SK-N-SH (cell line): ENCODE results near the gene QSOX2. TPM values are rescaled to one million over a fixed set of nuclear protein-coding genes. Genes with fewer than 3 reads are reported as not detected.

Source experiments
- CTCF ChIA-PET: fragments of 300-600, 350-600 bp; formaldehyde crosslinking; extraction: SDS; loops from one replicate; lab custom pipeline; 2021; lab: Yijun Ruan, JAX
- POLR2A ChIA-PET: fragments of 350-600 bp; sonication (Branson Sonifier 250); formaldehyde crosslinking; extraction: SDS; loops from one replicate; lab custom pipeline; 2020; ENCODE audit warnings: antibody characterized with exemption, inconsistent platforms; lab: Yijun Ruan, JAX
- DNase-seq: peaks from one replicate; pipeline ENCODE4 v3.0.0; 2012
- H2AFZ ChIP-seq: fragments of 200-600 bp; sonication (generic); 2 replicates; pipeline ENCODE4 v1.8.1; 2016; ENCODE audit warnings: antibody characterized with exemption, mild to moderate bottlenecking, low read depth
- H3F3A ChIP-seq: fragments of 200-600 bp; sonication (generic); replicated peaks from 2 replicates; pipeline ENCODE3; 2016; ENCODE audit warnings: antibody characterized with exemption, mild to moderate bottlenecking; ENCODE audit not compliant: insufficient read depth
- H3K27ac ChIP-seq, 2 experiments: fragments of 200-500 bp in 1 of 2; fragments of 200-600 bp in 1 of 2; sonication (Bioruptor generic) in 1 of 2; sonication (generic), shearing (Covaris generic) in 1 of 2; 2 replicates each; pipeline versions ENCODE4 v1.5.1 to v1.6.1; 2014 to 2016; ENCODE audit warnings: low read depth in 2 of 2, inconsistent platforms in 1 of 2, low read length in 1 of 2, mild to moderate bottlenecking in 1 of 2, mixed read lengths in 1 of 2
- H3K27me3 ChIP-seq: fragments of 200-600 bp; sonication (generic), shearing (Covaris generic); 2 replicates; pipeline ENCODE4 v1.6.1; 2016; ENCODE audit warnings: mixed run types; ENCODE audit not compliant: insufficient read depth
- H3K36me3 ChIP-seq, 2 experiments: fragments of 200-500 bp in 1 of 2; fragments of 200-600 bp in 1 of 2; sonication (Bioruptor generic) in 1 of 2; sonication (generic) in 1 of 2; replicated peaks in 1 of 2; 2 replicates each; pipeline versions ENCODE3 to v1.5.1; 2014 to 2016; ENCODE audit warnings: low read length in 1 of 2, mild to moderate bottlenecking in 1 of 2; ENCODE audit not compliant: insufficient read depth in 2 of 2, control insufficient read depth in 1 of 2
- H3K4me1 ChIP-seq, 2 experiments: fragments of 200-500 bp in 1 of 2; fragments of 200-600 bp in 1 of 2; sonication (Bioruptor generic) in 1 of 2; sonication (generic), shearing (Covaris generic) in 1 of 2; 2 replicates each; pipeline versions ENCODE4 v1.5.1 to v1.6.1; 2014 to 2016; ENCODE audit warnings: low read depth in 1 of 2, low read length in 1 of 2, mixed run types in 1 of 2; ENCODE audit not compliant: insufficient read depth in 2 of 2, control insufficient read depth in 1 of 2
- H3K4me2 ChIP-seq: fragments of 200-600 bp; sonication (generic), shearing (Covaris generic); 2 replicates; pipeline ENCODE4 v1.6.1; 2017; ENCODE audit warnings: mixed run types
- H3K4me3 ChIP-seq, 2 experiments: fragments of 200-500 bp in 1 of 2; fragments of 200-600 bp in 1 of 2; sonication (Bioruptor generic) in 1 of 2; sonication (generic), shearing (Covaris generic) in 1 of 2; 2 replicates each; pipeline versions ENCODE4 v1.5.1 to v1.8.1; 2014 to 2016; ENCODE audit warnings: low read depth in 2 of 2, inconsistent platforms in 1 of 2, low read length in 1 of 2, mild to moderate bottlenecking in 1 of 2, mixed read lengths in 1 of 2, moderate library complexity in 1 of 2
- H3K79me2 ChIP-seq: fragments of 200-600 bp; sonication (generic); 2 replicates; pipeline ENCODE4 v1.8.1; 2017; ENCODE audit warnings: mild to moderate bottlenecking; ENCODE audit not compliant: insufficient read depth
- H3K9ac ChIP-seq: fragments of 200-600 bp; sonication (generic); 2 replicates; pipeline ENCODE4 v1.6.1; 2017; ENCODE audit warnings: mixed run types
- H3K9me2 ChIP-seq: fragments of 200-600 bp; sonication (generic); 2 replicates; pipeline ENCODE4 v1.6.1; 2017; ENCODE audit warnings: mixed run types
- H3K9me3 ChIP-seq: fragments of 200-600 bp; sonication (generic); 2 replicates; pipeline ENCODE4 v1.6.1; 2017; ENCODE audit warnings: mixed run types, mild to moderate bottlenecking, moderate library complexity
- H4K20me1 ChIP-seq: fragments of 200-600 bp; sonication (generic); 2 replicates; pipeline ENCODE4 v1.6.1; 2017; ENCODE audit warnings: mild to moderate bottlenecking, mixed run types; ENCODE audit not compliant: insufficient read depth
- CHD2 ChIP-seq: fragments of 150-350 bp; IDR thresholded peaks from 2 replicates; pipeline ENCODE4 v1.6.1; 2018; ENCODE audit warnings: low read length; ENCODE audit not compliant: partially characterized antibody
- EZH2phosphoT487 ChIP-seq: fragments of 200-600 bp; sonication (generic); IDR thresholded peaks from 2 replicates; pipeline ENCODE4 v1.6.1; 2017; ENCODE audit warnings: low read depth, mixed run types, mild to moderate bottlenecking, antibody characterized with exemption, moderate library complexity, borderline replicate concordance
- GATA2 ChIP-seq: sonication (generic); formaldehyde crosslinking; IDR thresholded peaks from 2 replicates; pipeline ENCODE4 v1.5.0; 2020; ENCODE audit warnings: mild to moderate bottlenecking, missing genetic modification reagents
- MEF2A ChIP-seq: IDR thresholded peaks from 2 replicates; pipeline ENCODE4 v1.4.0; 2012; ENCODE audit warnings: low read depth, borderline replicate concordance
- NFIC ChIP-seq: IDR thresholded peaks from 2 replicates; pipeline ENCODE4 v1.4.0; 2012; ENCODE audit warnings: borderline replicate concordance
- NRF1 ChIP-seq: IDR thresholded peaks from 2 replicates; pipeline ENCODE4 v1.6.1; 2012; ENCODE audit warnings: low read depth, mild to moderate bottlenecking, low read length
- RCOR1 ChIP-seq: fragments of 150-350 bp; IDR thresholded peaks from 2 replicates; pipeline ENCODE4 v1.6.1; 2017; ENCODE audit warnings: antibody characterized with exemption, low read length
- SIN3A ChIP-seq: IDR thresholded peaks from 2 replicates; pipeline ENCODE4 v1.6.1; 2012; ENCODE audit warnings: low read depth, mild to moderate bottlenecking, low read length, moderate library complexity, borderline replicate concordance
- TEAD4 ChIP-seq: IDR thresholded peaks from 2 replicates; pipeline ENCODE4 v1.4.0; 2012; ENCODE audit warnings: mild to moderate bottlenecking, borderline replicate concordance; ENCODE audit not compliant: insufficient read depth
- YY1 ChIP-seq: IDR thresholded peaks from 2 replicates; pipeline ENCODE4 v1.4.0; 2012; ENCODE audit warnings: low read depth, mild to moderate bottlenecking
- WGBS: methylation state at CpG from one replicate; pipeline ENCODE4 v1.1.6; 2017; ENCODE audit warnings: low lambda C conversion rate; 5-methylcytosine and 5-hydroxymethylcytosine counted together
- polyA plus RNA-seq, 3 experiments: library from polyadenylated mRNA; depleted of rRNA; stranded (reverse); fragments of >200 nt; gene quantifications; 2 replicates each; pipeline ENCODE4 v1.2.3, GENCODE V29; 2012
- TF ChIP-seq, protein P1 (sequence below): IDR thresholded peaks from 2 replicates; pipeline ENCODE4 v1.4.0; 2012; ENCODE audit warnings: low read depth, borderline replicate concordance
- TF ChIP-seq, protein P2 (sequence below): fragments of 150-350 bp; IDR thresholded peaks from 2 replicates; pipeline ENCODE4 v1.6.1; 2016; ENCODE audit warnings: mild to moderate bottlenecking, low read depth, low read length
- TF ChIP-seq, protein P3 (sequence below): IDR thresholded peaks from 2 replicates; pipeline ENCODE4; 2012
- TF ChIP-seq, protein P4 (sequence below): IDR thresholded peaks from 2 replicates; pipeline ENCODE4 v1.4.0; 2012; ENCODE audit warnings: low read depth
- TF ChIP-seq, protein P5 (sequence below): fragments of 150-350 bp; IDR thresholded peaks from 2 replicates; pipeline ENCODE4 v1.6.1; 2017; ENCODE audit warnings: antibody characterized with exemption, low read length, low read depth, borderline replicate concordance

QSOX2 gene
- polyA plus RNA-seq, 1 of the 3 experiments (the other 2 are of a cell fraction), result 26.6 TPM

DNA sequence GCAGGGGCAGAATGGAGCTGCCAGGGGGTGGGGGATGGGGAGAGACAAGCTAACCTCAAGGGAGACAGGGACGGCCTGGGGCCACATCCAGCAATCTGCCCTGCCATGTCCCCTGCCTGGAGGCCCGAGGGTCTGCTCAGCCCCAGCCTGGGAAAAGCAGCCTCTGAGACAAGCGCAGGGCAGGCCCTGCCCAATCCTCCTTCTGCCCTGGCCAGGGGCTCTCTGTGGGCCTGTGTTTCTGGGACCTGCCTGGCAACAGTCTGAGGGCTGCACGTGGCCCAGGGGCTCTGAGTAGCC is 13.9 kb upstream of the QSOX2 start:
- 53% methylated on average over 3 of the region's 4 CpGs for WGBS
- ChIA-PET CTCF (no interaction called here), POLR2A (interaction anchor here (0.6 kb wide), 1 partner anchor 8 kb away, joined by 3 read pairs; no protein-coding TSS in a partner anchor)
- no peaks in the 10 kb centered on the region for H3K79me2 ChIP-seq
- H3K9me3 ChIP-seq, result no peaks in the 10 kb centered on the region
- no peak overlapping the region for H3K4me3 ChIP-seq
- no peak overlapping the region for H3K27ac ChIP-seq
- H3F3A ChIP-seq, result no peaks in the 10 kb centered on the region
- TF ChIP-seq, protein P1, sequence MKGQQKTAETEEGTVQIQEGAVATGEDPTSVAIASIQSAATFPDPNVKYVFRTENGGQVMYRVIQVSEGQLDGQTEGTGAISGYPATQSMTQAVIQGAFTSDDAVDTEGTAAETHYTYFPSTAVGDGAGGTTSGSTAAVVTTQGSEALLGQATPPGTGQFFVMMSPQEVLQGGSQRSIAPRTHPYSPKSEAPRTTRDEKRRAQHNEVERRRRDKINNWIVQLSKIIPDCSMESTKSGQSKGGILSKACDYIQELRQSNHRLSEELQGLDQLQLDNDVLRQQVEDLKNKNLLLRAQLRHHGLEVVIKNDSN, result no peak
- no peak for TF ChIP-seq GATA2
- TF ChIP-seq, protein P2, sequence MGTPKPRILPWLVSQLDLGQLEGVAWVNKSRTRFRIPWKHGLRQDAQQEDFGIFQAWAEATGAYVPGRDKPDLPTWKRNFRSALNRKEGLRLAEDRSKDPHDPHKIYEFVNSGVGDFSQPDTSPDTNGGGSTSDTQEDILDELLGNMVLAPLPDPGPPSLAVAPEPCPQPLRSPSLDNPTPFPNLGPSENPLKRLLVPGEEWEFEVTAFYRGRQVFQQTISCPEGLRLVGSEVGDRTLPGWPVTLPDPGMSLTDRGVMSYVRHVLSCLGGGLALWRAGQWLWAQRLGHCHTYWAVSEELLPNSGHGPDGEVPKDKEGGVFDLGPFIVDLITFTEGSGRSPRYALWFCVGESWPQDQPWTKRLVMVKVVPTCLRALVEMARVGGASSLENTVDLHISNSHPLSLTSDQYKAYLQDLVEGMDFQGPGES, result no peak
- TF ChIP-seq, protein P3, sequence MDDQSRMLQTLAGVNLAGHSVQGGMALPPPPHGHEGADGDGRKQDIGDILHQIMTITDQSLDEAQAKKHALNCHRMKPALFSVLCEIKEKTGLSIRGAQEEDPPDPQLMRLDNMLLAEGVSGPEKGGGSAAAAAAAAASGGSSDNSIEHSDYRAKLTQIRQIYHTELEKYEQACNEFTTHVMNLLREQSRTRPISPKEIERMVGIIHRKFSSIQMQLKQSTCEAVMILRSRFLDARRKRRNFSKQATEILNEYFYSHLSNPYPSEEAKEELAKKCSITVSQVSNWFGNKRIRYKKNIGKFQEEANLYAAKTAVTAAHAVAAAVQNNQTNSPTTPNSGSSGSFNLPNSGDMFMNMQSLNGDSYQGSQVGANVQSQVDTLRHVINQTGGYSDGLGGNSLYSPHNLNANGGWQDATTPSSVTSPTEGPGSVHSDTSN, result no peak
- TF ChIP-seq NFIC, result no peak
- TF ChIP-seq YY1, result no peak
- TF ChIP-seq NRF1, result no peak
- TF ChIP-seq SIN3A, result no peak
- TF ChIP-seq, protein P4, sequence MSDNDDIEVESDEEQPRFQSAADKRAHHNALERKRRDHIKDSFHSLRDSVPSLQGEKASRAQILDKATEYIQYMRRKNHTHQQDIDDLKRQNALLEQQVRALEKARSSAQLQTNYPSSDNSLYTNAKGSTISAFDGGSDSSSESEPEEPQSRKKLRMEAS, result no peak
- no peak for TF ChIP-seq RCOR1
- no peak for TF ChIP-seq CHD2
- TF ChIP-seq, protein P5, sequence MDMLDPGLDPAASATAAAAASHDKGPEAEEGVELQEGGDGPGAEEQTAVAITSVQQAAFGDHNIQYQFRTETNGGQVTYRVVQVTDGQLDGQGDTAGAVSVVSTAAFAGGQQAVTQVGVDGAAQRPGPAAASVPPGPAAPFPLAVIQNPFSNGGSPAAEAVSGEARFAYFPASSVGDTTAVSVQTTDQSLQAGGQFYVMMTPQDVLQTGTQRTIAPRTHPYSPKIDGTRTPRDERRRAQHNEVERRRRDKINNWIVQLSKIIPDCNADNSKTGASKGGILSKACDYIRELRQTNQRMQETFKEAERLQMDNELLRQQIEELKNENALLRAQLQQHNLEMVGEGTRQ, result no peak
- TF ChIP-seq MEF2A, result no peak
- TF ChIP-seq EZH2phosphoT487, result no peak
- no peak for TF ChIP-seq TEAD4
- TF ChIP-seq, all 33 proteins: peak for 0
- H2AFZ ChIP-seq, result no peak overlapping the region
- H3K27me3 ChIP-seq, result no peaks in the 10 kb centered on the region
- H3K9ac ChIP-seq, result no peak overlapping the region
- H3K4me1 ChIP-seq, result no peaks in the 10 kb centered on the region; a peak in 1 of 4 replicates
- no peaks in the 10 kb centered on the region for H4K20me1 ChIP-seq
- H3K36me3 ChIP-seq, result no peaks in the 10 kb centered on the region
- DNase-seq, result no peak
- H3K9me2 ChIP-seq, result no peaks in the 10 kb centered on the region
- no peak overlapping the region for H3K4me2 ChIP-seq
